ENCODE data around the gene SOX13. TPM values are rescaled to one million over a fixed set of nuclear protein-coding genes. Genes with fewer than 3 reads are reported as not detected.

SOX13 gene
- total and polyA plus RNA-seq, 2 of the 4 experiments (the other 2 are of a cell fraction), result 0.54 to 3.5 TPM

DNA sequence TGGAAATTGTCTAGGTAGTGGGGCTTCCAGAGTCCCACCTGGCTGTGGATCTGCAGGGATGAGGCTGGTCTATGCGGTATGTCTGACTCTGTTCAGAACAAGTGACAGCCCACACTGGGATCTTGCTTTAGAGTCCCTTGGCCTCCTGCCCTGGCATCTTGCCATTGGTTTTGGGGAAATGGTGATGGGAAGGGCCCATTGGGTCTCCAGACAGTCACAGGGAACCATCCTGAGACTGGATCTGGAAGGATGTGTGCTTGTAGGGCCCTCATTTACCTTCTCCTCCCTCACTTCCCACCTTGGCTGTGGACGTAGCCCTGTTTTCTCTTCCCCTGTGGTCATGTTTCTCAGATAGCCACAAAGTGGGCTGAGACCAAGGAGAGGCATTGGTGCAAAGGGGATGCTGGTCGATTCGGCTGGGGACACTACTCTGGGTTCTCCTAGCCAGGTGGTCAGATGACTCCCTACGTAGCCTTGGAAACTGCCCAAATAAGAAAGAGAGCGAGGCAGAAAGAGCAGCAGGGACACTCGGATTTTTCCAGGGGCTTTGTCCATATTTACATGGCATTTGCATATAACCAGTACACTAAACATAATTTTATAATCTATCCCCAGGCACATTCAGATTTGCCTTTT, 15.1 kb downstream of the SOX13 start:
- POLR2A ChIA-PET (ENCODE audit: unreplicated experiment), result no interaction called here
- TF ChIP-seq RCOR1 (IDR thresholded peaks at IDR 0.05; ENCODE audit: insufficient replicate concordance, low read length), result no peak
- TF ChIP-seq USF2 (IDR thresholded peaks at IDR 0.05; ENCODE audit: low read depth, low read length), result no peak
- TF ChIP-seq SMC3 (IDR thresholded peaks at IDR 0.05; ENCODE audit: low read depth, low read length), result no peak
- TF ChIP-seq CHD1 (IDR thresholded peaks at IDR 0.05; ENCODE audit: low read depth, low read length), result no peak
- no peak for TF ChIP-seq BHLHE40 (IDR thresholded peaks at IDR 0.05; ENCODE audit: low read depth, low read length)
- TF ChIP-seq POLR2A (IDR thresholded peaks at IDR 0.05; ENCODE audit: low read depth, low read length), result no peak
- TF ChIP-seq RFX5 (IDR thresholded peaks at IDR 0.05; ENCODE audit: low read depth, low read length), result no peak
- TF ChIP-seq, protein P1, sequence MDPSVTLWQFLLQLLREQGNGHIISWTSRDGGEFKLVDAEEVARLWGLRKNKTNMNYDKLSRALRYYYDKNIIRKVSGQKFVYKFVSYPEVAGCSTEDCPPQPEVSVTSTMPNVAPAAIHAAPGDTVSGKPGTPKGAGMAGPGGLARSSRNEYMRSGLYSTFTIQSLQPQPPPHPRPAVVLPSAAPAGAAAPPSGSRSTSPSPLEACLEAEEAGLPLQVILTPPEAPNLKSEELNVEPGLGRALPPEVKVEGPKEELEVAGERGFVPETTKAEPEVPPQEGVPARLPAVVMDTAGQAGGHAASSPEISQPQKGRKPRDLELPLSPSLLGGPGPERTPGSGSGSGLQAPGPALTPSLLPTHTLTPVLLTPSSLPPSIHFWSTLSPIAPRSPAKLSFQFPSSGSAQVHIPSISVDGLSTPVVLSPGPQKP (IDR thresholded peaks at IDR 0.05; ENCODE audit: borderline replicate concordance, low read depth, low read length), result no peak
- TF ChIP-seq MXI1 (IDR thresholded peaks at IDR 0.05; ENCODE audit: borderline replicate concordance, low read depth, low read length), result no peak
- TF ChIP-seq CTCF (conservative IDR thresholded peaks at IDR 0.05; ENCODE audit: low read depth, low read length), result no peak
- no peak for TF ChIP-seq NFE2L2 (IDR thresholded peaks at IDR 0.05; ENCODE audit: low read depth, low read length)
- in situ Hi-C loops (cut with MboI; ENCODE audit: low sequenced_read_pairs), result no loop called here
- H4K91ac ChIP-seq (ENCODE audit: insufficient read depth, low read depth, low read length), result no peak overlapping the region
- no peak overlapping the region for H4K8ac ChIP-seq (ENCODE audit: low read depth in 2 of 2, low read length in 2 of 2)
- no peaks in the 10 kb centered on the region for H3K9me1 ChIP-seq (ENCODE audit: insufficient read depth, low read length)
- H3K14ac ChIP-seq (replicated peaks; ENCODE audit: low read depth, low read length), result no peak overlapping the region
- H2AK5ac ChIP-seq (ENCODE audit: low read depth, low read length), result no peak overlapping the region; the same call in 1 of the 2 replicates
- CTCF ChIA-PET, result interaction anchor here (1.2 kb wide), 1 partner anchor 8 kb away, joined by 3 read pairs; no protein-coding TSS in a partner anchor
- no peak overlapping the region for H3K56ac ChIP-seq (ENCODE audit: extremely low read depth, insufficient read depth, low read length)
- no peak overlapping the region for H3K4me2 ChIP-seq (ENCODE audit: low read depth, low read length)
- WGBS, 2 experiments (ENCODE audit: extremely low coverage in 2 of 2, insufficient read length in 1 of 2), result 56% methylated on average over 4 of the region's 7 CpGs; no CpG with 5 or more reads in 1 of the 2 experiments
- H4K5ac ChIP-seq (ENCODE audit: low read depth, low read length), result no peak overlapping the region
- no peak overlapping the region for H3K4me3 ChIP-seq (ENCODE audit: insufficient read depth, low read depth, low read length)
- no TSS peak for BruUV-seq (replicated peaks)
- intact Hi-C loops (cut with micrococcal nuclease), result no loop called here
- DNase-seq, result no peak
- dilution Hi-C loops (cut with HindIII; ENCODE audit: low sequenced_read_pairs, unreplicated experiment), result no loop called here
- no peak overlapping the region for H2AK9ac ChIP-seq (replicated peaks; ENCODE audit: low read depth, low read length, poor library complexity)
- H2BK5ac ChIP-seq (ENCODE audit: low read depth, low read length, poor library complexity, severe bottlenecking), result no peak overlapping the region
- no peaks in the 10 kb centered on the region for H3K36me3 ChIP-seq (ENCODE audit: control insufficient read depth, insufficient read depth, low read length)
- ATAC-seq (ENCODE audit: low read depth), result no peak
- no peak overlapping the region for H2BK20ac ChIP-seq (ENCODE audit: low read depth, low read length)
- H2BK15ac ChIP-seq (ENCODE audit: low read depth, low read length), result no peak overlapping the region
- peaks cover 0 to 4% of the 10 kb centered on the region in 2 experiments; a peak in 1 of 4 replicates for H3K79me1 ChIP-seq (ENCODE audit: low read depth in 1 of 2, low read length in 2 of 2)
- no peak overlapping the region for H2BK120ac ChIP-seq (ENCODE audit: low read depth, low read length)
- H3K9ac ChIP-seq (ENCODE audit: low read depth, low read length), result no peak overlapping the region
- no peak overlapping the region for H3K27ac ChIP-seq (ENCODE audit: insufficient read depth, low read length)
- H4K20me1 ChIP-seq (ENCODE audit: insufficient read depth, low read length), result no peaks in the 10 kb centered on the region
- H3K4ac ChIP-seq (ENCODE audit: low read depth, low read length), result no peak overlapping the region
- no peak overlapping the region for H2AFZ ChIP-seq (replicated peaks; ENCODE audit: low read length, poor library complexity)
- peaks cover 4% of the 10 kb centered on the region; the same call in 1 of the 2 replicates for H3K4me1 ChIP-seq (ENCODE audit: control insufficient read depth, insufficient read depth, low read length)
- H3K9me3 ChIP-seq (ENCODE audit: control insufficient read depth, insufficient read depth, low read length), result no peaks in the 10 kb centered on the region
- no peaks in the 10 kb centered on the region for H3K27me3 ChIP-seq (ENCODE audit: control insufficient read depth, insufficient read depth, low read length)
- no peak overlapping the region for H3K18ac ChIP-seq (ENCODE audit: low read depth, low read length)
- no peak overlapping the region for H3K23ac ChIP-seq (ENCODE audit: low read depth, low read length)
